GM18517 (cell line): ENCODE results near the gene ZFP3.
"Not testable (repeated sequence)": the region's sequence is repeated elsewhere in the genome, so short reads cannot be mapped to it uniquely, and the experiment has no call there.

Source experiments
- ATAC-seq: cut with Tn5 transposase; IDR thresholded peaks from one replicate; pipeline ENCODE4 v1.9.1; 2021; ENCODE audit warnings: mild to moderate bottlenecking, moderate library complexity; ENCODE audit not compliant: unreplicated experiment

Gene ZFP3

GRCh38 chr17:5077275-5077674 lies 992 bp upstream of the ZFP3 start:
- not testable (repeated sequence) for ATAC-seq

GRCh38 chr17:5077781-5078105 lies 524 bp upstream of the ZFP3 start:
- no peak for ATAC-seq

GRCh38 chr17:5080591-5080990 lies 2.3 kb downstream of the ZFP3 start:
- ATAC-seq = no peak

- ATAC-seq = no peak
These were observed 14.1 kb downstream of the ZFP3 start for GRCh38 chr17:5092218-5093010.

- ATAC-seq = no peak
These were observed 18.4 kb downstream of the ZFP3 start for GRCh38 chr17:5096731-5097100.

- no peak for ATAC-seq
These were observed 19.0 kb downstream of the ZFP3 start for GRCh38 chr17:5097101-5097834.

- no peak for ATAC-seq
These were observed 21.0 kb downstream of the ZFP3 start for GRCh38 chr17:5099271-5099670.

GRCh38 chr17:5100832-5101231 lies 22.6 kb downstream of the ZFP3 start:
- ATAC-seq = no peak

GRCh38 chr17:5110816-5111215 lies 32.5 kb downstream of the ZFP3 start:
- ATAC-seq = no peak

- ATAC-seq = peak; percentile 76
These were observed 33.3 kb downstream of the ZFP3 start, which contains the start of gene ZNF232 for GRCh38 chr17:5111402-5112204. TSS of gene ZNF232 (minus strand) at chr17:5111878. CDS start at chr17:5111822, 56 bp downstream.

GRCh38 chr17:5115673-5116651 lies 37.7 kb downstream of the ZFP3 start, which contains the start of gene USP6:
TSS of gene USP6 (plus strand) at chr17:5116032. CDS start at chr17:5130368, 14,336 bp downstream.
- ATAC-seq = no peak

GRCh38 chr17:5118219-5118618 lies 40.0 kb downstream of the ZFP3 start:
- ATAC-seq = no peak

GRCh38 chr17:5120036-5120435 lies 41.8 kb downstream of the ZFP3 start:
- ATAC-seq = no peak

GRCh38 chr17:5120436-5121185 lies 42.3 kb downstream of the ZFP3 start:
- ATAC-seq = not testable (repeated sequence)

- no peak for ATAC-seq
These were observed 43.0 kb downstream of the ZFP3 start for GRCh38 chr17:5121186-5121841.

GRCh38 chr17:5122056-5122455 lies 43.8 kb downstream of the ZFP3 start:
- ATAC-seq = not testable (repeated sequence)

GRCh38 chr17:5122586-5123342 lies 44.5 kb downstream of the ZFP3 start:
- ATAC-seq = no peak
